GM19324 (cell line): ENCODE measurements around the gene ADK.

ENCODE experiments used
- ATAC-seq: cut with Tn5 transposase; IDR thresholded peaks from one replicate; pipeline ENCODE4 v1.9.1; 2021; ENCODE audit warnings: mild to moderate bottlenecking, moderate library complexity; ENCODE audit not compliant: unreplicated experiment, low FRiP score

Gene ADK

GRCh38 chr10:74640134-74640921 is 489.3 kb downstream of the ADK start:
- no peak for ATAC-seq

- ATAC-seq: no peak
Observed at GRCh38 chr10:74641659-74642058, 490.6 kb downstream of the ADK start.

GRCh38 chr10:74642901-74643595 is 492.0 kb downstream of the ADK start:
- ATAC-seq: no peak

GRCh38 chr10:74643596-74643975 is 492.6 kb downstream of the ADK start:
- ATAC-seq: no peak

- no peak for ATAC-seq
Observed at GRCh38 chr10:74644738-74645137, 493.7 kb downstream of the ADK start.

DNA sequence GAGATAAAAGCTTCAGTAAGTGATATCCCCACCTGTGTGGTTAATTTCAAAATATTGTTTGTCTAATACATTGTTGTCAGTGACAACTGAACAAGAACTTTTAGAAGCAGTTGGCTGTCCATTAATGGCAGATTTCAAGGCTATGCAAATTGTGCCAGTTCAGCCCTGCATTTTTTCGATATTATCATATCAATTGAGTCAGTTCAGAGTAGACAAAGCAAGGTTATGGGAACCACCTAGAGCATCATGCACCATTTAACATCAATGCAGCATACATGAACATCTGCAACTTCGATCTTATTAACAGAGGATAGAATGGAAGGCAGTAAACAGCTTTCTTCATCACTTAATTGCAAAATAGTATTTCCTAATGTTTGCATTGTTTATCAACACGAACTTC is 494.7 kb downstream of the ADK start:
- ATAC-seq: no peak

GRCh38 chr10:74650613-74651012 is 499.6 kb downstream of the ADK start:
- no peak for ATAC-seq

GRCh38 chr10:74651565-74651964 is 500.5 kb downstream of the ADK start:
- ATAC-seq: no peak

DNA sequence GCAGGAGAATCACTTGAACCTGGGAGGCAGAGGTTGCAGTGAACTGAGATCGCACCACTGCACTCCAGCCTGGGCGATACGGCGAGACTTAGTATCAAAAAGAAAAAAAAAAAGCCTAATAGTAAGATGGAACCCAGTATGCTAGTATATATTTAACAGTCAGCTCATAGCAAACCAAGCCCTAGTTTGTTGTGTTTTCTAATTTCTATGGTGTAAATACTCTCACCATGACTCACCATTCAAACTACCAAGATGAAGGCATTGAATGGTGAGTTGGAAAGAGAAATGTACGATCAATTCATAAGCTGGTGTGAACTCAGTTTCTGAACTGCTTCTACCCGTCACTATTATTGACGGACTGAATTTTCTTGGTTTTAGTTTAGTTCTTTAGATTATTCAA is 501.6 kb downstream of the ADK start:
- ATAC-seq: no peak

DNA sequence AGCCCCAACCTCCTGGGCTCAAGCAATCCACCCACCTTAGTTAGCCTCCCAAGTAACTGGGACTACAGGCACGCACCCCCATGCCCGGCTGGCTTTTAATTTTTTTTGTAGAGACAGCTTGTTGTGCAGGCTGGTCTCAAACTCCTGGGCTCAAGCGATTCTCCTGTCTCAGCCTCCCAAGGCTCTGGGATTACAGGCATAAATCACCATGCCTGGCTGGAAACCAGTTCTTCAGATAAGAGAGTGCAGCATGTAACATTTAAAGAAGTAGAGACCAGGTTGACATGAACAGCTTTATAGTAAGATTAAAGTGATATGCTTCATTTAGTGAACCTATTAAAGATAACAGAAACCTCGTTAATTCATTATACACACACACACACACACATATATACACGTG is 507.5 kb downstream of the ADK start:
- ATAC-seq: no peak

GRCh38 chr10:74662635-74663034 is 511.6 kb downstream of the ADK start:
- no peak for ATAC-seq

DNA sequence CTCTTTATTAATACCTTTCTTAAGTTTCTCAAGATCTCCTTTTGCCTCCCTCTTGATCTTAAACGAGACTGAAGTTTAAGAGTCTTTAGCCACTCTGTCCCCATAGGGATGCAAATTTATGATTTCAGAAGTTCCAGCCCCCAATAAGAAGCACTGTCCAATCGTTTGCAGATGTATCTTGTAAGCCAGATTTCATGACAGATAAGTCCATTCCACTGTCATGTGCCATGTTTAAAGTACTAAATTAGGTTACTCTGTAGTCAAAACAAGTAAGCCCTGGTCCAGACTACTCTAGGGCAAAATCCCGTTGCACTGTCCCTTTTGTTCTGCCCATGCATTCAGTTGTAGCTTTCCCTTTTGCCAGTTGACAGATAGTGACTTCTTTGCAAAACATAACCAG is 518.2 kb downstream of the ADK start:
- ATAC-seq: no peak

- no peak for ATAC-seq
Observed at GRCh38 chr10:74671716-74672115, 520.7 kb downstream of the ADK start.

GRCh38 chr10:74672430-74673165 is 521.6 kb downstream of the ADK start:
- no peak for ATAC-seq

DNA sequence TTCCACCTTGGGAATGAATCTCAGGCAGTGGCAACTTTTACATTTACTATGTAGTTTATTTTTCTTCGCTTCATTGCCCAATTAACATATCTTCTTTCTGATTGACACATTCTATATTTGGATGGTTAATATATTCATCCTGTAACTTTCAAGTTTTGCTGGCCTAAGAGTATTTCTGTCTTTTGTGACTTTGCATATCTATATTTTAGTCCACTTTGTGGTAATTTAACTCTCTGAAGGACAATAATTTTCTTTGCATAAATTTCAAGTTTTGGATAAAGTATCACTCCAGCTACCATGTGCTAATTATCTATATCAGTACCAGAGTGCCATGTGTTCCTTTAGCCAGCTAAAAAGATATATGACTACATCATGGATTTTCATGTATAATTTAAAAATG is 523.9 kb downstream of the ADK start:
- ATAC-seq: no peak

GRCh38 chr10:74675484-74675883 is 524.5 kb downstream of the ADK start:
- ATAC-seq: no peak

GRCh38 chr10:74677951-74678350 is 526.9 kb downstream of the ADK start:
- ATAC-seq: no peak

- no peak for ATAC-seq
Observed at GRCh38 chr10:74681917-74682627, 531.1 kb downstream of the ADK start.

GRCh38 chr10:74683067-74683466 is 532.0 kb downstream of the ADK start:
- no peak for ATAC-seq

GRCh38 chr10:74683621-74684364 is 532.8 kb downstream of the ADK start:
- no peak for ATAC-seq
